Measurements from ENCODE around the gene TFR2. TPM values are rescaled to one million over a fixed set of nuclear protein-coding genes. Genes with fewer than 3 reads are reported as not detected.
A peak's percentile ranks its signal among the peaks of the same experiment; 100 is the strongest.

Gene TFR2
- total and polyA plus RNA-seq, 9 of the 15 experiments (the other 6 are each of a cell fraction or from before 2014, with no cell fraction given): 3.8 to 123 (median 51.1) TPM

DNA sequence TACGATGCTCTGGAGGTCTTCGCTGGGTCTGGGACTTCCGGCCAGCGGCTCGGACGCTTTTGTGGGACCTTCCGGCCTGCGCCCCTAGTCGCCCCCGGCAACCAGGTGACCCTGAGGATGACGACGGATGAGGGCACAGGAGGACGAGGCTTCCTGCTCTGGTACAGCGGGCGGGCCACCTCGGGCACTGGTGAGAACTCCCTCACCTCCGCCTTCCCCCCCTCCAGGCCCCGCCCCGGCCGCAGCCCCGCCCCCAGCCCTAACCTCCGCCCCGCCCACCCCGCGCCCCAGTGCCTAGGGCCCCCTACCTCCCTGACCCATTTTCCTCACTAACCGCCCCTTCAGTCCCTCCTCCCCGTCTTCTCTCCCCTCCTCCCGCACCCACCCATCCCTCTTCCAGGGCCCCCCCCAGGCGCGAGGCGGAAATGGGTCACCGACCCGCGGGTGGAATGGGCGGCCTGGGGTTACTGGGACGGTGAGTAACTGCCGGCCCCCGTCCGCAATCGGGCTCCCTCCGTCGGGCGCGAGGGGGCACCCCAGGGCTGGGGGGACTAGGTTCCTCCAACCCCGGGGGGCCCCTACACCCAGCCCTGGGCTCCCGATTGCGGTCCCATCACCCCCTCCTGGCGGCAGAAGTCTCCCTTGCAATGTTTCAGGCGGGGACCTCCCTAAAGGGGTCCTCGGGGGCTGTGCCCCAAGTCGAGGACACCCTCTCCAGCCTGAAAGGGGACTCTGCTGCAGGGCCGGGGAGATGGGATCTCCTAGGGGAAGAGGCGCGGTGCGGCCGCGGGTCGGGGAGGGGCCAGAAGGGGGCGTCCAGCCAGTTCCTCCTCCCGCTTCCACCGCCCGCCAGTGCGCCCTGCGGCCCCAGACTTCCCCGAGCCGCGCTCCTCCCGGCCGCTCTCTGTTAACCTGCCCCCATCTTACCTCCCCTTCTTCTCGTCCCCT lies 37.0 kb downstream of the TFR2 start (continued):
- TF ChIP-seq, protein P1, sequence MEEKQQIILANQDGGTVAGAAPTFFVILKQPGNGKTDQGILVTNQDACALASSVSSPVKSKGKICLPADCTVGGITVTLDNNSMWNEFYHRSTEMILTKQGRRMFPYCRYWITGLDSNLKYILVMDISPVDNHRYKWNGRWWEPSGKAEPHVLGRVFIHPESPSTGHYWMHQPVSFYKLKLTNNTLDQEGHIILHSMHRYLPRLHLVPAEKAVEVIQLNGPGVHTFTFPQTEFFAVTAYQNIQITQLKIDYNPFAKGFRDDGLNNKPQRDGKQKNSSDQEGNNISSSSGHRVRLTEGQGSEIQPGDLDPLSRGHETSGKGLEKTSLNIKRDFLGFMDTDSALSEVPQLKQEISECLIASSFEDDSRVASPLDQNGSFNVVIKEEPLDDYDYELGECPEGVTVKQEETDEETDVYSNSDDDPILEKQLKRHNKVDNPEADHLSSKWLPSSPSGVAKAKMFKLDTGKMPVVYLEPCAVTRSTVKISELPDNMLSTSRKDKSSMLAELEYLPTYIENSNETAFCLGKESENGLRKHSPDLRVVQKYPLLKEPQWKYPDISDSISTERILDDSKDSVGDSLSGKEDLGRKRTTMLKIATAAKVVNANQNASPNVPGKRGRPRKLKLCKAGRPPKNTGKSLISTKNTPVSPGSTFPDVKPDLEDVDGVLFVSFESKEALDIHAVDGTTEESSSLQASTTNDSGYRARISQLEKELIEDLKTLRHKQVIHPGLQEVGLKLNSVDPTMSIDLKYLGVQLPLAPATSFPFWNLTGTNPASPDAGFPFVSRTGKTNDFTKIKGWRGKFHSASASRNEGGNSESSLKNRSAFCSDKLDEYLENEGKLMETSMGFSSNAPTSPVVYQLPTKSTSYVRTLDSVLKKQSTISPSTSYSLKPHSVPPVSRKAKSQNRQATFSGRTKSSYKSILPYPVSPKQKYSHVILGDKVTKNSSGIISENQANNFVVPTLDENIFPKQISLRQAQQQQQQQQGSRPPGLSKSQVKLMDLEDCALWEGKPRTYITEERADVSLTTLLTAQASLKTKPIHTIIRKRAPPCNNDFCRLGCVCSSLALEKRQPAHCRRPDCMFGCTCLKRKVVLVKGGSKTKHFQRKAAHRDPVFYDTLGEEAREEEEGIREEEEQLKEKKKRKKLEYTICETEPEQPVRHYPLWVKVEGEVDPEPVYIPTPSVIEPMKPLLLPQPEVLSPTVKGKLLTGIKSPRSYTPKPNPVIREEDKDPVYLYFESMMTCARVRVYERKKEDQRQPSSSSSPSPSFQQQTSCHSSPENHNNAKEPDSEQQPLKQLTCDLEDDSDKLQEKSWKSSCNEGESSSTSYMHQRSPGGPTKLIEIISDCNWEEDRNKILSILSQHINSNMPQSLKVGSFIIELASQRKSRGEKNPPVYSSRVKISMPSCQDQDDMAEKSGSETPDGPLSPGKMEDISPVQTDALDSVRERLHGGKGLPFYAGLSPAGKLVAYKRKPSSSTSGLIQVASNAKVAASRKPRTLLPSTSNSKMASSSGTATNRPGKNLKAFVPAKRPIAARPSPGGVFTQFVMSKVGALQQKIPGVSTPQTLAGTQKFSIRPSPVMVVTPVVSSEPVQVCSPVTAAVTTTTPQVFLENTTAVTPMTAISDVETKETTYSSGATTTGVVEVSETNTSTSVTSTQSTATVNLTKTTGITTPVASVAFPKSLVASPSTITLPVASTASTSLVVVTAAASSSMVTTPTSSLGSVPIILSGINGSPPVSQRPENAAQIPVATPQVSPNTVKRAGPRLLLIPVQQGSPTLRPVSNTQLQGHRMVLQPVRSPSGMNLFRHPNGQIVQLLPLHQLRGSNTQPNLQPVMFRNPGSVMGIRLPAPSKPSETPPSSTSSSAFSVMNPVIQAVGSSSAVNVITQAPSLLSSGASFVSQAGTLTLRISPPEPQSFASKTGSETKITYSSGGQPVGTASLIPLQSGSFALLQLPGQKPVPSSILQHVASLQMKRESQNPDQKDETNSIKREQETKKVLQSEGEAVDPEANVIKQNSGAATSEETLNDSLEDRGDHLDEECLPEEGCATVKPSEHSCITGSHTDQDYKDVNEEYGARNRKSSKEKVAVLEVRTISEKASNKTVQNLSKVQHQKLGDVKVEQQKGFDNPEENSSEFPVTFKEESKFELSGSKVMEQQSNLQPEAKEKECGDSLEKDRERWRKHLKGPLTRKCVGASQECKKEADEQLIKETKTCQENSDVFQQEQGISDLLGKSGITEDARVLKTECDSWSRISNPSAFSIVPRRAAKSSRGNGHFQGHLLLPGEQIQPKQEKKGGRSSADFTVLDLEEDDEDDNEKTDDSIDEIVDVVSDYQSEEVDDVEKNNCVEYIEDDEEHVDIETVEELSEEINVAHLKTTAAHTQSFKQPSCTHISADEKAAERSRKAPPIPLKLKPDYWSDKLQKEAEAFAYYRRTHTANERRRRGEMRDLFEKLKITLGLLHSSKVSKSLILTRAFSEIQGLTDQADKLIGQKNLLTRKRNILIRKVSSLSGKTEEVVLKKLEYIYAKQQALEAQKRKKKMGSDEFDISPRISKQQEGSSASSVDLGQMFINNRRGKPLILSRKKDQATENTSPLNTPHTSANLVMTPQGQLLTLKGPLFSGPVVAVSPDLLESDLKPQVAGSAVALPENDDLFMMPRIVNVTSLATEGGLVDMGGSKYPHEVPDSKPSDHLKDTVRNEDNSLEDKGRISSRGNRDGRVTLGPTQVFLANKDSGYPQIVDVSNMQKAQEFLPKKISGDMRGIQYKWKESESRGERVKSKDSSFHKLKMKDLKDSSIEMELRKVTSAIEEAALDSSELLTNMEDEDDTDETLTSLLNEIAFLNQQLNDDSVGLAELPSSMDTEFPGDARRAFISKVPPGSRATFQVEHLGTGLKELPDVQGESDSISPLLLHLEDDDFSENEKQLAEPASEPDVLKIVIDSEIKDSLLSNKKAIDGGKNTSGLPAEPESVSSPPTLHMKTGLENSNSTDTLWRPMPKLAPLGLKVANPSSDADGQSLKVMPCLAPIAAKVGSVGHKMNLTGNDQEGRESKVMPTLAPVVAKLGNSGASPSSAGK (IDR thresholded peaks at IDR 0.05): peak; percentile 4; the same call in 1 of the 2 replicates
- TF ChIP-seq, protein P2, sequence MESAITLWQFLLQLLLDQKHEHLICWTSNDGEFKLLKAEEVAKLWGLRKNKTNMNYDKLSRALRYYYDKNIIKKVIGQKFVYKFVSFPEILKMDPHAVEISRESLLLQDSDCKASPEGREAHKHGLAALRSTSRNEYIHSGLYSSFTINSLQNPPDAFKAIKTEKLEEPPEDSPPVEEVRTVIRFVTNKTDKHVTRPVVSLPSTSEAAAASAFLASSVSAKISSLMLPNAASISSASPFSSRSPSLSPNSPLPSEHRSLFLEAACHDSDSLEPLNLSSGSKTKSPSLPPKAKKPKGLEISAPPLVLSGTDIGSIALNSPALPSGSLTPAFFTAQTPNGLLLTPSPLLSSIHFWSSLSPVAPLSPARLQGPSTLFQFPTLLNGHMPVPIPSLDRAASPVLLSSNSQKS (CRISPR knock-in tag; IDR thresholded peaks at IDR 0.05): no peak
- TF ChIP-seq NCOA4 (IDR thresholded peaks at IDR 0.05; ENCODE audit: partially characterized antibody) (no peak), DPF2 (IDR thresholded peaks at IDR 0.05) (peak; percentile 66), SMAD2 (IDR thresholded peaks at IDR 0.05; ENCODE audit: low read depth, low read length) (no peak), TEAD1 (CRISPR knock-in tag; IDR thresholded peaks at IDR 0.05) (peak in 1 of 2 experiments; percentile 27; a peak in 1 of 4 replicates), PML (IDR thresholded peaks at IDR 0.05; ENCODE audit: low read length) (peak; percentile 54; the same call in 1 of the 2 replicates), PTRF (tag; IDR thresholded peaks at IDR 0.05) (no peak), FOXJ3 (CRISPR knock-in tag; IDR thresholded peaks at IDR 0.05) (no peak), ARNT (IDR thresholded peaks at IDR 0.05) (peak in 1 of 2 experiments; percentile 69; a peak in 2 of 4 replicates)
- TF ChIP-seq, protein P3, sequence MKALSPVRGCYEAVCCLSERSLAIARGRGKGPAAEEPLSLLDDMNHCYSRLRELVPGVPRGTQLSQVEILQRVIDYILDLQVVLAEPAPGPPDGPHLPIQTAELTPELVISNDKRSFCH (CRISPR knock-in tag; IDR thresholded peaks at IDR 0.05): no peak
- TF ChIP-seq, protein P3 (tag; IDR thresholded peaks at IDR 0.05): 0 out of 2 replicates have a peak, but pooled peaks have one; percentile 20
- TF ChIP-seq, protein P4, sequence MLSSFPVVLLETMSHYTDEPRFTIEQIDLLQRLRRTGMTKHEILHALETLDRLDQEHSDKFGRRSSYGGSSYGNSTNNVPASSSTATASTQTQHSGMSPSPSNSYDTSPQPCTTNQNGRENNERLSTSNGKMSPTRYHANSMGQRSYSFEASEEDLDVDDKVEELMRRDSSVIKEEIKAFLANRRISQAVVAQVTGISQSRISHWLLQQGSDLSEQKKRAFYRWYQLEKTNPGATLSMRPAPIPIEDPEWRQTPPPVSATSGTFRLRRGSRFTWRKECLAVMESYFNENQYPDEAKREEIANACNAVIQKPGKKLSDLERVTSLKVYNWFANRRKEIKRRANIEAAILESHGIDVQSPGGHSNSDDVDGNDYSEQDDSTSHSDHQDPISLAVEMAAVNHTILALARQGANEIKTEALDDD (IDR thresholded peaks at IDR 0.05): no peak

All from K562 (cell line).